HepG2 (cell line): ENCODE measurements around the gene HYAL2. TPM values are rescaled to one million over a fixed set of nuclear protein-coding genes. Genes with fewer than 3 reads are reported as not detected.

Source experiments
- CENPT ChIP-seq: sonication (generic); formaldehyde crosslinking; IDR thresholded peaks from 2 replicates; pipeline ENCODE4 v1.8.0; 2022; ENCODE audit warnings: low read depth, mild to moderate bottlenecking, moderate library complexity, missing genetic modification reagents
- ELK4 ChIP-seq: sonication (generic); formaldehyde crosslinking; IDR thresholded peaks from 2 replicates; pipeline ENCODE4 v1.9.0; 2021; ENCODE audit warnings: missing genetic modification reagents, borderline replicate concordance
- LCORL ChIP-seq, 2 experiments: fragments of 450-650 bp in 1 of 2; sonication (generic) in 1 of 2; formaldehyde crosslinking in 1 of 2; IDR thresholded peaks; 2 replicates each; pipeline versions ENCODE4 v1.5.0 to v1.6.1; 2017 to 2020; ENCODE audit warnings: antibody characterized with exemption in 1 of 2, missing genetic modification reagents in 1 of 2
- MNT ChIP-seq: fragments of 450-650 bp; IDR thresholded peaks from 2 replicates; pipeline ENCODE4 v1.6.1; 2016
- NFIC ChIP-seq: IDR thresholded peaks from 2 replicates; pipeline ENCODE4 v1.6.1; 2012; ENCODE audit warnings: mild to moderate bottlenecking, low read length, inconsistent platforms
- ONECUT2 ChIP-seq: sonication (generic); formaldehyde crosslinking; IDR thresholded peaks from 2 replicates; pipeline ENCODE4 v1.4.0; 2020; ENCODE audit warnings: missing genetic modification reagents
- TCF7L2 ChIP-seq: IDR thresholded peaks from 2 replicates; pipeline ENCODE4 v1.6.1; 2011; ENCODE audit warnings: mild to moderate bottlenecking, low read depth, low read length, moderate library complexity
- TOE1 ChIP-seq: sonication (generic); formaldehyde crosslinking; IDR thresholded peaks from 2 replicates; pipeline ENCODE4 v1.4.0; 2020; ENCODE audit warnings: mild to moderate bottlenecking, missing genetic modification reagents
- ZBTB25 ChIP-seq: IDR thresholded peaks from 2 replicates; pipeline ENCODE4 v1.6.1; 2018; ENCODE audit warnings: missing genetic modification reagents
- ZHX2 ChIP-seq, 2 experiments: sonication (generic) in 1 of 2; formaldehyde crosslinking in 1 of 2; IDR thresholded peaks; 2 replicates each; pipeline versions ENCODE4 v1.6.1 to v1.9.0; 2014 to 2022; ENCODE audit warnings: antibody characterized with exemption in 1 of 2, borderline replicate concordance in 1 of 2, inconsistent platforms in 1 of 2, low read depth in 1 of 2, missing genetic modification reagents in 1 of 2
- ZMAT5 ChIP-seq: sonication (generic); formaldehyde crosslinking; IDR thresholded peaks from 2 replicates; pipeline ENCODE4 v1.5.0; 2020; ENCODE audit warnings: mild to moderate bottlenecking, low read depth, missing genetic modification reagents, borderline replicate concordance
- ZNF17 ChIP-seq: sonication (generic); formaldehyde crosslinking; IDR thresholded peaks from 2 replicates; pipeline ENCODE4 v1.5.0; 2020; ENCODE audit warnings: mild to moderate bottlenecking, missing genetic modification reagents
- ZNF296 ChIP-seq: sonication (generic); formaldehyde crosslinking; conservative IDR thresholded peaks from 2 replicates; pipeline ENCODE4 v1.5.0; 2020; ENCODE audit warnings: mild to moderate bottlenecking, missing genetic modification reagents
- ZNF33A ChIP-seq: sonication (generic); formaldehyde crosslinking; IDR thresholded peaks from 2 replicates; pipeline ENCODE4 v1.5.1; 2020; ENCODE audit warnings: missing genetic modification reagents, mild to moderate bottlenecking, moderate library complexity, borderline replicate concordance
- ZNF556 ChIP-seq: sonication (generic); formaldehyde crosslinking; IDR thresholded peaks from 2 replicates; pipeline ENCODE4 v1.4.0; 2020; ENCODE audit warnings: mild to moderate bottlenecking, missing genetic modification reagents, borderline replicate concordance
- ZNF557 ChIP-seq: sonication (generic); formaldehyde crosslinking; IDR thresholded peaks from 2 replicates; pipeline ENCODE4 v1.4.0; 2020; ENCODE audit warnings: missing genetic modification reagents
- ZNF678 ChIP-seq: sonication (generic); formaldehyde crosslinking; IDR thresholded peaks from 2 replicates; pipeline ENCODE4 v1.4.0; 2020; ENCODE audit warnings: mild to moderate bottlenecking, missing genetic modification reagents
- polyA plus RNA-seq, 8 experiments: library from polyadenylated mRNA; depleted of rRNA in 3 of 8; stranded (reverse) in 7 of 8; unstranded in 1 of 8; fragments of >200 nt; fragmentation: Illumina TruSeq in 4 of 8; extraction: Trizol in 4 of 8; gene quantifications; 2 replicates each; pipeline versions ENCODE4 v1.2.1 to v1.2.3, GENCODE V29; 2011 to 2016; ENCODE audit warnings: low read depth in 4 of 8, missing spikeins in 1 of 8, mixed read lengths in 1 of 8; ENCODE audit not compliant: insufficient read depth in 1 of 8
- total RNA-seq, 5 experiments: library from RNA; depleted of rRNA; stranded (reverse); fragments of >200 nt; fragmentation: Illumina TruSeq; extraction: Trizol; gene quantifications; 2 replicates each; pipeline ENCODE4 v1.2.3, GENCODE V29; 2016; ENCODE audit warnings: low read depth in 1 of 5

Gene HYAL2
- total and polyA plus RNA-seq, 2 of the 13 experiments (the other 11 are each of a cell fraction or from before 2014, with no cell fraction given) = 76.2 to 102 TPM

- TF ChIP-seq ZHX2 (IDR thresholded peaks at IDR 0.05; ENCODE audit: low read depth) (peak; percentile 57; the same call in 1 of the 2 replicates), ZHX2 (CRISPR knock-in tag; IDR thresholded peaks at IDR 0.05; ENCODE audit: borderline replicate concordance) (no peak), NFIC (no peak), ZNF557 (CRISPR knock-in tag) (no peak), ZMAT5 (CRISPR knock-in tag) (no peak), LCORL (IDR thresholded peaks at IDR 0.05) (0 out of 2 replicates have a peak, but pooled peaks have one; percentile 39), LCORL (CRISPR knock-in tag; IDR thresholded peaks at IDR 0.05) (0 out of 2 replicates have a peak, but pooled peaks have one; percentile 40), ZNF556 (peak; percentile 36; the same call in 1 of the 2 replicates), TCF7L2 (no peak), TOE1 (CRISPR knock-in tag) (0 out of 2 replicates have a peak, but pooled peaks have one; percentile 30), CENPT (CRISPR knock-in tag) (0 out of 2 replicates have a peak, but pooled peaks have one; percentile 60), ZNF33A (no peak), ZNF296 (CRISPR knock-in tag) (no peak), ZNF17 (CRISPR knock-in tag) (no peak), ONECUT2 (CRISPR knock-in tag) (no peak), MNT (no peak), ELK4 (CRISPR knock-in tag) (no peak; the same call in 1 of the 2 replicates), ZNF678 (CRISPR knock-in tag) (peak; percentile 77; the same call in 1 of the 2 replicates), ZBTB25 (CRISPR knock-in tag) (peak; percentile 88)
Measured at GRCh38 chr3:50358911-50359759, 36.6 kb upstream of the HYAL2 start, which contains the start of gene TMEM115 (continued).
